GM23248 (cell line): Measurements from ENCODE around the gene EXD3.

Experiments
- EZH2 ChIP-seq: fragments of 200-600 bp; sonication (generic); IDR thresholded peaks from 2 replicates; pipeline ENCODE4 v1.6.1; 2018; ENCODE audit warnings: antibody characterized with exemption, mild to moderate bottlenecking; ENCODE audit not compliant: insufficient read depth, poor library complexity, severe bottlenecking
- EZH2phosphoT487 ChIP-seq: fragments of 200-600 bp; sonication (generic); IDR thresholded peaks from 2 replicates; pipeline ENCODE4 v1.6.1; 2018; ENCODE audit warnings: antibody characterized with exemption, moderate library complexity, mild to moderate bottlenecking, low read depth; ENCODE audit not compliant: insufficient read depth

DNA sequence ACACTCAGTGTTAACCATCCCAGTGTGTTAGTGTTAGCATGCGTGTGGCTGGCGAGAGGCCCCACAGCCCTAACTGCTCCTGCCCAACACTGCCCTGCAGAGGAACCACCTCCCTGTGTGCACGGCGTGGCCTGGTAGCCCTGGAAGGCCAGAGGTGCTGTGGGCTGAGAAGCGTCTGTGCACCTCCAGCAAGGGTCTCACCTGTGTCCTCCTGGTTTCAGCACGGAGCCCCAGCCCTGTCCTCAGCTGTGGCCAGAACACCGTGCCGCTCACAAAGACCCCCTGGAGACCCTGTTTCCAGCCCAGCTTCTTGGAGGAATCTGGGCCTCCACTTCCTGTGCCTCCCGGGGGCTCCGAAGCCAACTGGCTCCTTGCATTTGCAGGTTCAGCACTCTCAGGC, 64.8 kb downstream of the EXD3 start:
- TF ChIP-seq EZH2 (no peak), EZH2phosphoT487 (no peak)
